ENCODE data around the gene SFMBT2. TPM values are rescaled to one million over a fixed set of nuclear protein-coding genes. Genes with fewer than 3 reads are reported as not detected.

SFMBT2 gene
- polyA plus RNA-seq, 2 of the 4 experiments (the other 2 are of a cell fraction) = 9.6 to 10.2 TPM

- 91% methylated on average over 2 of the region's 2 CpGs for WGBS (ENCODE audit: missing lambda C conversion rate)
- FAIRE-seq = no peak
- Histone ChIP-seq H3K9me3 (no peaks in the 10 kb centered on the region), H3K4me2 (no peak overlapping the region), H3K4me3 (no peak overlapping the region), H3K27ac (no peak overlapping the region), H3K4me1 (peaks cover 3% of the 10 kb centered on the region; the same call in 1 of the 3 replicates)
- ATAC-seq = no peak
- POLR2A ChIA-PET = no interaction called here
- TF ChIP-seq, protein P1, sequence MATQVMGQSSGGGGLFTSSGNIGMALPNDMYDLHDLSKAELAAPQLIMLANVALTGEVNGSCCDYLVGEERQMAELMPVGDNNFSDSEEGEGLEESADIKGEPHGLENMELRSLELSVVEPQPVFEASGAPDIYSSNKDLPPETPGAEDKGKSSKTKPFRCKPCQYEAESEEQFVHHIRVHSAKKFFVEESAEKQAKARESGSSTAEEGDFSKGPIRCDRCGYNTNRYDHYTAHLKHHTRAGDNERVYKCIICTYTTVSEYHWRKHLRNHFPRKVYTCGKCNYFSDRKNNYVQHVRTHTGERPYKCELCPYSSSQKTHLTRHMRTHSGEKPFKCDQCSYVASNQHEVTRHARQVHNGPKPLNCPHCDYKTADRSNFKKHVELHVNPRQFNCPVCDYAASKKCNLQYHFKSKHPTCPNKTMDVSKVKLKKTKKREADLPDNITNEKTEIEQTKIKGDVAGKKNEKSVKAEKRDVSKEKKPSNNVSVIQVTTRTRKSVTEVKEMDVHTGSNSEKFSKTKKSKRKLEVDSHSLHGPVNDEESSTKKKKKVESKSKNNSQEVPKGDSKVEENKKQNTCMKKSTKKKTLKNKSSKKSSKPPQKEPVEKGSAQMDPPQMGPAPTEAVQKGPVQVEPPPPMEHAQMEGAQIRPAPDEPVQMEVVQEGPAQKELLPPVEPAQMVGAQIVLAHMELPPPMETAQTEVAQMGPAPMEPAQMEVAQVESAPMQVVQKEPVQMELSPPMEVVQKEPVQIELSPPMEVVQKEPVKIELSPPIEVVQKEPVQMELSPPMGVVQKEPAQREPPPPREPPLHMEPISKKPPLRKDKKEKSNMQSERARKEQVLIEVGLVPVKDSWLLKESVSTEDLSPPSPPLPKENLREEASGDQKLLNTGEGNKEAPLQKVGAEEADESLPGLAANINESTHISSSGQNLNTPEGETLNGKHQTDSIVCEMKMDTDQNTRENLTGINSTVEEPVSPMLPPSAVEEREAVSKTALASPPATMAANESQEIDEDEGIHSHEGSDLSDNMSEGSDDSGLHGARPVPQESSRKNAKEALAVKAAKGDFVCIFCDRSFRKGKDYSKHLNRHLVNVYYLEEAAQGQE (IDR thresholded peaks at IDR 0.05) = no peak
- TF ChIP-seq NR3C1 (IDR thresholded peaks at IDR 0.05) (no peak), HDAC2 (IDR thresholded peaks at IDR 0.05) (no peak), HOXB5 (CRISPR knock-in tag; IDR thresholded peaks at IDR 0.05) (no peak), PHF8 (IDR thresholded peaks at IDR 0.05; ENCODE audit: borderline replicate concordance, low read depth) (no peak), ZC3H11A (IDR thresholded peaks at IDR 0.05) (no peak), ZFP36 (IDR thresholded peaks at IDR 0.05; ENCODE audit: borderline replicate concordance, partially characterized antibody) (no peak), CHD4 (IDR thresholded peaks at IDR 0.05; ENCODE audit: borderline replicate concordance) (no peak), E2F6 (IDR thresholded peaks at IDR 0.05; ENCODE audit: borderline replicate concordance, low read depth) (no peak), HOXA7 (CRISPR knock-in tag; IDR thresholded peaks at IDR 0.05) (no peak), JUNB (IDR thresholded peaks at IDR 0.05) (no peak), NPAS2 (CRISPR knock-in tag; IDR thresholded peaks at IDR 0.05; ENCODE audit: borderline replicate concordance) (no peak), MAFK (IDR thresholded peaks at IDR 0.05; ENCODE audit: partially characterized antibody) (no peak)
- TF ChIP-seq, protein P2, sequence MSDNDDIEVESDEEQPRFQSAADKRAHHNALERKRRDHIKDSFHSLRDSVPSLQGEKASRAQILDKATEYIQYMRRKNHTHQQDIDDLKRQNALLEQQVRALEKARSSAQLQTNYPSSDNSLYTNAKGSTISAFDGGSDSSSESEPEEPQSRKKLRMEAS (IDR thresholded peaks at IDR 0.05) = no peak
- TF ChIP-seq, protein P3, sequence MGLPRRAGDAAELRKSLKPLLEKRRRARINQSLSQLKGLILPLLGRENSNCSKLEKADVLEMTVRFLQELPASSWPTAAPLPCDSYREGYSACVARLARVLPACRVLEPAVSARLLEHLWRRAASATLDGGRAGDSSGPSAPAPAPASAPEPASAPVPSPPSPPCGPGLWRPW (IDR thresholded peaks at IDR 0.05) = no peak
- DNase-seq (ENCODE audit: low read depth in 1 of 2, low spot score in 1 of 2) = no peak
- CTCF ChIA-PET = no interaction called here
Measured at GRCh38 chr10:7389346-7389745, 21.5 kb downstream of the SFMBT2 start.

DNA sequence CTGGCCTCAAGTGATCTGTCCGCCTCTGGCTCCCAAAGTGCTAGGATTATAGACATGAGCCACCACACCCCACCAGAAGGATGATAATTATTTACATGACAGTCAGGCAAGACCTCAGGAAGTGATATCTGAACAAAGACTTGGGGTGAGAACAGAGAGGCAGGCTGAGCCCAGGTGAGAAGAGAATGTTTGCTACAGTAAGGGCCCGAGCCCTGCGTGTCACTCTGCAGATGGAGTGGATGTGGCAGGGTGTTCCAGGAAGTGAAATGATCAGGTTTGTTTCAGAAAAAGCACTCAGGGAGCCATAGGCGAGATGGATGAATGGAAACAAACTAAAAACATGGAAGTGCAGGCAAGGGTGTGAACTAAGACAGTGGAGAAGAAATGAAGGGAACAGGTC lies 22.2 kb downstream of the SFMBT2 start:
- ChIA-PET POLR2A (no interaction called here), CTCF (no interaction called here)
- Histone ChIP-seq H3K27ac (no peak overlapping the region), H3K4me1 (peaks cover 3% of the 10 kb centered on the region; the same call in 1 of the 3 replicates), H3K9me3 (no peaks in the 10 kb centered on the region), H3K4me2 (no peak overlapping the region), H3K4me3 (no peak overlapping the region)
- DNase-seq (ENCODE audit: low read depth in 1 of 2, low spot score in 1 of 2) (no peak), FAIRE-seq (no peak), ATAC-seq (no peak)
- WGBS (ENCODE audit: missing lambda C conversion rate) = 88% methylated on average over 4 of the region's 4 CpGs
- no peak for TF ChIP-seq RFX5 (IDR thresholded peaks at IDR 0.05)
- TF ChIP-seq EHF (CRISPR knock-in tag; IDR thresholded peaks at IDR 0.05) = no peak
- TF ChIP-seq ATOH8 (CRISPR knock-in tag; IDR thresholded peaks at IDR 0.05; ENCODE audit: low read depth) = no peak
- TF ChIP-seq RNF2 (IDR thresholded peaks at IDR 0.05; ENCODE audit: borderline replicate concordance, low read depth) = no peak
- no peak for TF ChIP-seq CBX2 (IDR thresholded peaks at IDR 0.05; ENCODE audit: borderline replicate concordance, low read depth)
- TF ChIP-seq SMC3 (IDR thresholded peaks at IDR 0.05) = no peak
- TF ChIP-seq, protein P3 (IDR thresholded peaks at IDR 0.05) = no peak
- no peak for TF ChIP-seq HOXB13 (CRISPR knock-in tag; IDR thresholded peaks at IDR 0.05; ENCODE audit: low read depth)
- TF ChIP-seq, protein P4, sequence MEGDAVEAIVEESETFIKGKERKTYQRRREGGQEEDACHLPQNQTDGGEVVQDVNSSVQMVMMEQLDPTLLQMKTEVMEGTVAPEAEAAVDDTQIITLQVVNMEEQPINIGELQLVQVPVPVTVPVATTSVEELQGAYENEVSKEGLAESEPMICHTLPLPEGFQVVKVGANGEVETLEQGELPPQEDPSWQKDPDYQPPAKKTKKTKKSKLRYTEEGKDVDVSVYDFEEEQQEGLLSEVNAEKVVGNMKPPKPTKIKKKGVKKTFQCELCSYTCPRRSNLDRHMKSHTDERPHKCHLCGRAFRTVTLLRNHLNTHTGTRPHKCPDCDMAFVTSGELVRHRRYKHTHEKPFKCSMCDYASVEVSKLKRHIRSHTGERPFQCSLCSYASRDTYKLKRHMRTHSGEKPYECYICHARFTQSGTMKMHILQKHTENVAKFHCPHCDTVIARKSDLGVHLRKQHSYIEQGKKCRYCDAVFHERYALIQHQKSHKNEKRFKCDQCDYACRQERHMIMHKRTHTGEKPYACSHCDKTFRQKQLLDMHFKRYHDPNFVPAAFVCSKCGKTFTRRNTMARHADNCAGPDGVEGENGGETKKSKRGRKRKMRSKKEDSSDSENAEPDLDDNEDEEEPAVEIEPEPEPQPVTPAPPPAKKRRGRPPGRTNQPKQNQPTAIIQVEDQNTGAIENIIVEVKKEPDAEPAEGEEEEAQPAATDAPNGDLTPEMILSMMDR (IDR thresholded peaks at IDR 0.05) = no peak
- no peak for TF ChIP-seq MAFK (IDR thresholded peaks at IDR 0.05; ENCODE audit: partially characterized antibody)
- TF ChIP-seq RARB (CRISPR knock-in tag; IDR thresholded peaks at IDR 0.05) = no peak
- no peak for TF ChIP-seq POLR2A (IDR thresholded peaks at IDR 0.05; ENCODE audit: low read length)
- TF ChIP-seq CBX8 (IDR thresholded peaks at IDR 0.05) = no peak
- no peak for TF ChIP-seq MAZ (IDR thresholded peaks at IDR 0.05; ENCODE audit: borderline replicate concordance, low read depth, low read length)
- TF ChIP-seq SREBF2 (IDR thresholded peaks at IDR 0.05) = no peak
- TF ChIP-seq FOSB (CRISPR knock-in tag; IDR thresholded peaks at IDR 0.05) = no peak
- no peak for TF ChIP-seq JUN (IDR thresholded peaks at IDR 0.05)
- no peak for TF ChIP-seq ZNF302 (CRISPR knock-in tag; IDR thresholded peaks at IDR 0.05)
- no peak for TF ChIP-seq CHD2 (IDR thresholded peaks at IDR 0.05; ENCODE audit: low read length, partially characterized antibody)
